ENCODE measurements around the gene LAYN.

DNA sequence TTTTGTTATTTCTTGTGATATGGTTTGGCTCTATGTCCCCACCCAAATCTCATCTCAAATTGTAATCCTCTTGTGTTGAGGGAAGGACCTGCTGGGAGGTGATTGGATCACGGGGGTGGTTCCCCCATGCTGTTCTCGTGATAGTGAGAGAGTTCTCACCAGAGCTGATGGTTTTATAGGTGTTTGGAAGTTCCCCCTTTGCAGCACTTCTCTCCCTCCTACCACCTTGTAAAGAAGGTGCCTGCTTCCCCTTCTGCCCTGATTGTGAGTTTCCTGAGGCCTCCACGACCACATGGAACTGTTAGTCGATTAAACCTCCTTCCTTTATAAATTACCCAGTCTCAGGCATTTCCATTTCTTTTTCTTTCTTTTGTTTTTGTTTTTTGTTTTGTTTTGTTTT is 37.3 kb downstream of the LAYN start:
- TF ChIP-seq, protein P1, sequence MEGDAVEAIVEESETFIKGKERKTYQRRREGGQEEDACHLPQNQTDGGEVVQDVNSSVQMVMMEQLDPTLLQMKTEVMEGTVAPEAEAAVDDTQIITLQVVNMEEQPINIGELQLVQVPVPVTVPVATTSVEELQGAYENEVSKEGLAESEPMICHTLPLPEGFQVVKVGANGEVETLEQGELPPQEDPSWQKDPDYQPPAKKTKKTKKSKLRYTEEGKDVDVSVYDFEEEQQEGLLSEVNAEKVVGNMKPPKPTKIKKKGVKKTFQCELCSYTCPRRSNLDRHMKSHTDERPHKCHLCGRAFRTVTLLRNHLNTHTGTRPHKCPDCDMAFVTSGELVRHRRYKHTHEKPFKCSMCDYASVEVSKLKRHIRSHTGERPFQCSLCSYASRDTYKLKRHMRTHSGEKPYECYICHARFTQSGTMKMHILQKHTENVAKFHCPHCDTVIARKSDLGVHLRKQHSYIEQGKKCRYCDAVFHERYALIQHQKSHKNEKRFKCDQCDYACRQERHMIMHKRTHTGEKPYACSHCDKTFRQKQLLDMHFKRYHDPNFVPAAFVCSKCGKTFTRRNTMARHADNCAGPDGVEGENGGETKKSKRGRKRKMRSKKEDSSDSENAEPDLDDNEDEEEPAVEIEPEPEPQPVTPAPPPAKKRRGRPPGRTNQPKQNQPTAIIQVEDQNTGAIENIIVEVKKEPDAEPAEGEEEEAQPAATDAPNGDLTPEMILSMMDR (IDR thresholded peaks at IDR 0.05; ENCODE audit: low read depth, low read length) = no peak
- no peak for TF ChIP-seq POLR2A (IDR thresholded peaks at IDR 0.05; ENCODE audit: extremely low read depth, insufficient read length)
- TF ChIP-seq, protein P2, sequence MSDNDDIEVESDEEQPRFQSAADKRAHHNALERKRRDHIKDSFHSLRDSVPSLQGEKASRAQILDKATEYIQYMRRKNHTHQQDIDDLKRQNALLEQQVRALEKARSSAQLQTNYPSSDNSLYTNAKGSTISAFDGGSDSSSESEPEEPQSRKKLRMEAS (IDR thresholded peaks at IDR 0.05; ENCODE audit: low read depth, low read length) = no peak
